ENCODE data around the gene NOXA1. TPM values are rescaled to one million over a fixed set of nuclear protein-coding genes. Genes with fewer than 3 reads are reported as not detected.
A peak's percentile ranks its signal among the peaks of the same experiment; 100 is the strongest.

Gene NOXA1
- total RNA-seq, 1 donor, result 0.36 TPM

DNA sequence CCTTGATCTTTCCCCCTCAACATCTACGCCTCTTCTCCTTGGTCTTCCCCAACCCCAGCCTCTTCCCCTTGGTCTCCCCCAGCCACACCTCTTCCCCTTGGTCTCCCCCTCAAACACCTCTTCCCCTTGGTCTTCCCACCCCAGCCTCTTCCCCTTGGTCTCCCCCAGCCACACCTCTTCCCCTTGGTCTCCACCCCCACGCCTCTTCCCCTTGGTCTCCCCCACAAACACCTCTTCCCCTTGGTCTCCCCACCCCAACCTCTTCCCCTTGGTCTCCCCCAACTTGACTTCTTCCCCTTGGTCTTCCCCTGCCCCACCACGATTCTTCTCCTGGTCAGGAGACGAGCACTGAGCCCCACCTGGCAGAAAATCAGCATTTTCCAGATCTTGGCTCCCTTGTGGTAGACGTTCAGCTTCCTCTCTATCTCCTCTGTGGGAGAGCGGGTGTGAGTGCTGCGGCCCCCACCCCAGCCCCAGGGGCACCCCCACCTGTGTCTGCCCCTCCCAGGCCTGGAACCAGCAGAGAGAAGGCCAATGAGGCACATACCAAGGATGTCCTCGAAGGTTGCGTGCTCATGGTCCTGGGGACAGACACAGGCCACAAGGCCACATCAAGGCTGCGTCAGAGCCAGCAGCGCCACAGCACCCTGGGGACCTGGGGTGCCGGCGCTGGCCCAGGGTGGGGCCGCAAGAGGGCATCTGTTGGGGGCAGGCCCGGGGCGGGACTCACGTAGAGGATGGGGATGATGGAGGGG, 29.0 kb downstream of the NOXA1 start:
- TF ChIP-seq, protein P1, sequence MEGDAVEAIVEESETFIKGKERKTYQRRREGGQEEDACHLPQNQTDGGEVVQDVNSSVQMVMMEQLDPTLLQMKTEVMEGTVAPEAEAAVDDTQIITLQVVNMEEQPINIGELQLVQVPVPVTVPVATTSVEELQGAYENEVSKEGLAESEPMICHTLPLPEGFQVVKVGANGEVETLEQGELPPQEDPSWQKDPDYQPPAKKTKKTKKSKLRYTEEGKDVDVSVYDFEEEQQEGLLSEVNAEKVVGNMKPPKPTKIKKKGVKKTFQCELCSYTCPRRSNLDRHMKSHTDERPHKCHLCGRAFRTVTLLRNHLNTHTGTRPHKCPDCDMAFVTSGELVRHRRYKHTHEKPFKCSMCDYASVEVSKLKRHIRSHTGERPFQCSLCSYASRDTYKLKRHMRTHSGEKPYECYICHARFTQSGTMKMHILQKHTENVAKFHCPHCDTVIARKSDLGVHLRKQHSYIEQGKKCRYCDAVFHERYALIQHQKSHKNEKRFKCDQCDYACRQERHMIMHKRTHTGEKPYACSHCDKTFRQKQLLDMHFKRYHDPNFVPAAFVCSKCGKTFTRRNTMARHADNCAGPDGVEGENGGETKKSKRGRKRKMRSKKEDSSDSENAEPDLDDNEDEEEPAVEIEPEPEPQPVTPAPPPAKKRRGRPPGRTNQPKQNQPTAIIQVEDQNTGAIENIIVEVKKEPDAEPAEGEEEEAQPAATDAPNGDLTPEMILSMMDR (IDR thresholded peaks at IDR 0.05; ENCODE audit: insufficient read depth, low read length), result no peak
- H3K4me3 ChIP-seq (ENCODE audit: low read depth, low read length), result no peak overlapping the region
- DNase-seq (ENCODE audit: low read depth), result no peak

DNA sequence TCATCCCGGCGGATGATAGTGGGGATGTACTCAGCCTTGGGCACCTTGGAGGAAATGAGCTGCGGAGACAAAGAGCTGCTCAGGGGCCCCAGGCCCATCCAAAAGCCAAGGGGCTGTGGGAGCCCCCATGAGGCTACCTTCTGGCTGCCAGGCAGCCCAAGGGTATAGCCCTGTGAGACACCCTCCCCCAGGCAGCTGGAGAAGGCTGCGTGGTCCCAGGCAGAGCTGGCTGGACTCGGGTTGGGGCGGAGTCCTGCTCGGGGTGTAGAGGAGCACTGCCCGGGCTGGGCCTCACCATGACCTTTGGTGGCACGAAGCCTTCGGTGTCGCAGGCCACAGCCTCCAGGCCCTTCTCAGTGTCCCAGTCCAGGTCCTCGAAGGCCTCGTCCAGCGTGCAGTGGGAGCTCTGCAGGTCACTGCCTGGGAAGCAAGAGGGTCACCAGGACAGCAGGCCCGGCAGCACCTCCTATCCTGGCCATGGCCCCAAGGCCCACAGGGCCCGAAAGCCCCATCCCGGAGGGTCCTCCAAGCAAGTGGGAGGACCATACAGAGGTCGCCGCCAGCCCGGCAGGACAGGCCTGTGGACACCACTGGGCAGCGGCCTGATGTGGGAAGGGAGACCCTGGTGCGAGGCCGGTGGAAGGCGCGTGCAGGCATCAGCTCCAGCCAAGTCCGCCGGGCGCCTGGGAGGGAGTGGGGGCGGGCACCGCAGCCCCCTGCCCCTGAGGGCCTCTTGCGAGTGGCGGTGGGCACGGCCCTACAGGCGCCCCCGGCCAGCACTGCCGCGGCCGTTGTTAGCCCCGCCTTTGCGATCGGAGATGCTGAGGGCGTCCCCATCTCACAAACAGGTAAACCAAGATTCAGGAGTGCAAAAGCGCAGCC, 29.8 kb downstream of the NOXA1 start:
- TF ChIP-seq, protein P1 (IDR thresholded peaks at IDR 0.05; ENCODE audit: insufficient read depth, low read length), result no peak
- no peak for DNase-seq (ENCODE audit: low read depth)
- no peak overlapping the region for H3K4me3 ChIP-seq (ENCODE audit: low read depth, low read length)

DNA sequence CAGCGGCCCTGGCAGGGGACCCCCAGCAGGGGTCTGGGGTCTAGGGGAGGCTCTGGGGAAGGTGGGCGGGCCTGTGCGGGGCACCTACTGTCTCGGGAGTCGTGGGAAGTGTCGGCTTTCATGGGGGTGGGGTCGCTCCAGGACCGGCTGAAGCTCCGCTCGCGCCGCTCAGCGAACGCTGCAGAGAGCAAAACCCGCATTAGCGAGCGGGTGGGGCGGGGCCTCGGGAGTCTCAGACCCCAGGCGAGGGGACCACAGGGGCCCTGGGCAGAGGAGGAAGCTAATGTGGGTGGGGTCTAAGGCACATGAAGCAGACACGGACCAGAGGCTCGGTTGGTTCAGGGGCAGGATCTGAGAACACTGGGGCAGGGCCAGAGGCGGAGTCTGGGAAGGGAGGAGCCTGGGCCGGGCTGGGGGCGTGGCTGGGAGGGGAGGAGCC, 30.5 kb downstream of the NOXA1 start:
- no peak overlapping the region for H3K4me3 ChIP-seq (ENCODE audit: low read depth, low read length)
- peak; percentile 68 for DNase-seq (ENCODE audit: low read depth)
- TF ChIP-seq, protein P1 (IDR thresholded peaks at IDR 0.05; ENCODE audit: insufficient read depth, low read length), result no peak

DNA sequence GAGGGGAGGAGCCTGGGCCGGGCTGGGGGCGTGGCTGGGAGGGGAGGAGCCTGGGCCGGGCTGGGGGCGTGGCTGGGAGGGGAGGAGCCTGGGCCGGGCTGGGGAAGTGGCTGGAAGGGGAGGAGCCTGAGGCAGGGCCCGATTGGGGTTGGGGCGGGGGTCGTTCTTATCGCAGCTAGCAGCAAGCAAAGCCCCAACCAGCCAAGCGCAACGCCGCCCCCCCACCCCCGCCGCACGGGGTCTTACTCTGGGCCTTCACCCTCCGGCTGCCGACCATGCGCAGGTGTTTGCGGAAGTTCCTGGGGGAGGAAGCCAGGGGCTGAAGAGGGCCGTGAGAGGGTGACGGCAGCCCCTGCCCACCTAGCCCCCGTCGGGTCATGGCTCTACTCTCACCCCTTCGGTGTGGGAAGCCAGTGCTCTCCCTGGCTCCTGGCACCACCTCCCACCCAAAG, 31.0 kb downstream of the NOXA1 start:
- peak overlapping the region; percentile 44 for H3K4me3 ChIP-seq (ENCODE audit: low read depth, low read length)
- DNase-seq (ENCODE audit: low read depth), result peak; percentile 17
- TF ChIP-seq, protein P1 (IDR thresholded peaks at IDR 0.05; ENCODE audit: insufficient read depth, low read length), result no peak

DNA sequence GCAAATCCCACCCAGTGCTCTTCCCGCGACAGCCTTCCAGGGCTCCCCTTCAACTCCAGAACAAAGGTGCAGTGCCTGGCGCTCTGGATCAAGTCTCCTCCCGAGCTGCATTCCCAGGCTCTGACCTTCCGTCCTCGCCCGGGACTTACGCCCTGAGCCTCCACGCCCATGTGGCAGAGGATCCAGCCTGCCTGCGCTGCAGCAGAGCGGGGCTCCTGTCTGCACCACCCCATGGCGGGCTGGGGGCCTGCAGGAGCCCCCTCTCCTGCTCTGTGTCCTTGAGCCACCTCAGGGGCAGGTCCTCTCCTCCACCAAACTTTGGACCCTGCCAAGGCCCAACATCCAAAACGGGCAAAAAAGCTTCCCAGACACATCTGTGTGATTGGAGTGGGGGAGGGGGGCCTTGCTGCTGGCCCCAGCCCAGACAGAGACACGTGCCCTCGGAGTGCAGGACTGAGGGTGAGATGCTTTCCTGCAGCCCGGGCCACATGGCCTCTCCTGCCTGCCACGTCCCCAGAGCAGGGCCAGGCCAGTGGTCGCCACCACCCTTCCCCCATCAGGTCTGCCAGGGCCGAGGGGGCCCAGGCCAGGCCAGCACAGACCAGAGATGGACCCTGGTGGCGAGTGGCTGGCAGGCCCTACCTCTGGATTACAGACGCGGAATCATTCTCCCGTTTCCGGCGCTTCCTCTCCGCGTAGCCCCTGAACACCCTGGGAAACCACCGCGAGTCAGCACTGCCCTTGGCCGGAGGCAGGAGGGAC, 31.6 kb downstream of the NOXA1 start:
- TF ChIP-seq, protein P1 (IDR thresholded peaks at IDR 0.05; ENCODE audit: insufficient read depth, low read length), result no peak
- DNase-seq (ENCODE audit: low read depth), result peak; percentile 30
- H3K4me3 ChIP-seq (ENCODE audit: low read depth, low read length), result no peak overlapping the region

DNA sequence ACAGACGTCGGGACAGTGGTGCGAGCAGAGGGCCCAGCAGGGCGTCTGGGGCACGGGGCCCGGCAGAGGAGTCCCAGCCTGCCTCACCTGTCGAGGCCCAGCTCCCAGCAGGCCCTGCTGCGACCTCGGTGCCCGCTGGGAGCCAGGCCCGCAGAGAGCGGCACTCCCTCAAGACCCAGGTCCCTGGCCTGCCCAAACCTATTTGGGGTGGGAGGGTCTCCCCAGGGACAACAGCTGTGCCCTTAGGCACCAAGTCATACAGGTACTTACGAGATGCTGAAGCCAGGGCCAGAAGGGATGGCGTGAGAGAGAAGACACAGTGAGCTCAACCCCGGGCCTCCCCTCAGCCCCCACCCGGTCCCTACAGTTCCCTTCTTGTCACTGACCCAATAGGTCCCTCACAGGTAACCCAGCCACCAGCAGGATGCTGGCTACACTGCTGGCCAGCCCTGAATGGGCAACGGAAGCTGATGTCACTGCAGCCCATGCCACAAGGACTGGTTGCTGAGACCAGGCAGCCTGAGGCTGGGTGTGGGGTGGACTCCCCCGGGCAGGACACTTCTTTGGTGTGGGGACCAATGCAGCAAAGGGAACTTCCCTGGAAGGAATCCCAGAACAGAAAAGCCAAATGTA, 32.3 kb downstream of the NOXA1 start:
- TF ChIP-seq, protein P1 (IDR thresholded peaks at IDR 0.05; ENCODE audit: insufficient read depth, low read length), result no peak
- no peak for DNase-seq (ENCODE audit: low read depth)
- H3K4me3 ChIP-seq (ENCODE audit: low read depth, low read length), result no peak overlapping the region
